ENCODE data around the gene KIAA1210.

KIAA1210 gene

GRCh38 chrX:119132961-119133360, 5.3 kb upstream of the KIAA1210 start:
- no peaks in the 10 kb centered on the region for H3K9me3 ChIP-seq (ENCODE audit: control insufficient read depth, low read length)
- H3K4ac ChIP-seq (ENCODE audit: low read depth in 1 of 2, low read length in 2 of 2): no peak overlapping the region
- DNase-seq: no peak
- no peaks in the 10 kb centered on the region for H3K36me3 ChIP-seq (ENCODE audit: control insufficient read depth in 1 of 2, insufficient read depth in 2 of 2, low read depth in 1 of 2, low read length in 2 of 2)
- H4K8ac ChIP-seq (ENCODE audit: low read length): no peak overlapping the region
- no peak overlapping the region for H2BK5ac ChIP-seq (ENCODE audit: low read depth, low read length, poor library complexity, severe bottlenecking)
- H3K27ac ChIP-seq (ENCODE audit: low read length, poor library complexity, severe bottlenecking): no peak overlapping the region
- 61% methylated on average over 2 of the region's 5 CpGs for WGBS
- no peak overlapping the region for H2BK12ac ChIP-seq (ENCODE audit: low read length in 2 of 2)
- H3K4me1 ChIP-seq (ENCODE audit: control insufficient read depth, insufficient read depth, low read depth, low read length): no peaks in the 10 kb centered on the region
- H2BK120ac ChIP-seq (ENCODE audit: low read depth, low read length): no peak overlapping the region
- H2AK5ac ChIP-seq (ENCODE audit: low read length, severe bottlenecking): no peak overlapping the region
- H3K18ac ChIP-seq (ENCODE audit: low read depth in 1 of 2, low read length in 2 of 2): no peak overlapping the region
- H2BK15ac ChIP-seq (ENCODE audit: low read depth, poor library complexity, severe bottlenecking): no peak overlapping the region
- H3K79me1 ChIP-seq (replicated peaks; ENCODE audit: low read length, poor library complexity, severe bottlenecking): no peaks in the 10 kb centered on the region
- peaks cover 0 to 39% of the 10 kb centered on the region in 2 experiments for H3K27me3 ChIP-seq (ENCODE audit: control insufficient read depth in 1 of 2, insufficient read depth in 1 of 2, low read length in 2 of 2)
- H4K91ac ChIP-seq (ENCODE audit: low read length): no peak overlapping the region
- H2AFZ ChIP-seq (ENCODE audit: low read depth, low read length): no peak overlapping the region
- H3K4me2 ChIP-seq (ENCODE audit: low read length, poor library complexity, severe bottlenecking): no peak overlapping the region
- H3K14ac ChIP-seq (ENCODE audit: low read length in 2 of 2): no peak overlapping the region
- H3K9ac ChIP-seq (ENCODE audit: low read length): no peak overlapping the region
- H3K4me3 ChIP-seq (ENCODE audit: insufficient read depth in 1 of 2, low read depth in 1 of 2, low read length in 2 of 2): no peak overlapping the region
- H3K23ac ChIP-seq (ENCODE audit: low read length in 2 of 2): no peak overlapping the region

- Histone ChIP-seq H2AK5ac (ENCODE audit: low read length, severe bottlenecking) (no peak overlapping the region), H4K8ac (ENCODE audit: low read length) (no peak overlapping the region), H2BK5ac (ENCODE audit: low read depth, low read length, poor library complexity, severe bottlenecking) (no peak overlapping the region), H3K4me3 (ENCODE audit: insufficient read depth in 1 of 2, low read depth in 1 of 2, low read length in 2 of 2) (no peak overlapping the region), H2AFZ (ENCODE audit: low read depth, low read length) (no peak overlapping the region), H4K91ac (ENCODE audit: low read length) (no peak overlapping the region), H3K4me1 (ENCODE audit: control insufficient read depth, insufficient read depth, low read depth, low read length) (no peaks in the 10 kb centered on the region), H2BK120ac (ENCODE audit: low read depth, low read length) (no peak overlapping the region), H3K14ac (ENCODE audit: low read length in 2 of 2) (no peak overlapping the region), H3K23ac (ENCODE audit: low read length in 2 of 2) (no peak overlapping the region), H3K18ac (ENCODE audit: low read depth in 1 of 2, low read length in 2 of 2) (no peak overlapping the region), H3K4ac (ENCODE audit: low read depth in 1 of 2, low read length in 2 of 2) (no peak overlapping the region), H3K36me3 (ENCODE audit: control insufficient read depth in 1 of 2, insufficient read depth in 2 of 2, low read depth in 1 of 2, low read length in 2 of 2) (no peaks in the 10 kb centered on the region), H3K27me3 (ENCODE audit: control insufficient read depth in 1 of 2, insufficient read depth in 1 of 2, low read length in 2 of 2) (peaks cover 0 to 35% of the 10 kb centered on the region in 2 experiments), H2BK15ac (ENCODE audit: low read depth, poor library complexity, severe bottlenecking) (no peak overlapping the region), H3K79me1 (replicated peaks; ENCODE audit: low read length, poor library complexity, severe bottlenecking) (no peaks in the 10 kb centered on the region), H3K4me2 (ENCODE audit: low read length, poor library complexity, severe bottlenecking) (no peak overlapping the region), H3K27ac (ENCODE audit: low read length, poor library complexity, severe bottlenecking) (no peak overlapping the region), H2BK12ac (ENCODE audit: low read length in 2 of 2) (no peak overlapping the region), H3K9me3 (ENCODE audit: control insufficient read depth, low read length) (no peaks in the 10 kb centered on the region), H3K9ac (ENCODE audit: low read length) (no peak overlapping the region)
- 43% methylated on average over 2 of the region's 2 CpGs for WGBS
- DNase-seq: no peak
Observed at GRCh38 chrX:119132316-119132715, 4.7 kb upstream of the KIAA1210 start.

GRCh38 chrX:119130911-119131310, 3.3 kb upstream of the KIAA1210 start:
- Histone ChIP-seq H3K79me1 (replicated peaks; ENCODE audit: low read length, poor library complexity, severe bottlenecking) (no peaks in the 10 kb centered on the region), H3K36me3 (ENCODE audit: control insufficient read depth in 1 of 2, insufficient read depth in 2 of 2, low read depth in 1 of 2, low read length in 2 of 2) (no peaks in the 10 kb centered on the region), H2BK120ac (ENCODE audit: low read depth, low read length) (no peak overlapping the region), H3K9ac (ENCODE audit: low read length) (no peak overlapping the region), H2BK15ac (ENCODE audit: low read depth, poor library complexity, severe bottlenecking) (no peak overlapping the region), H3K14ac (ENCODE audit: low read length in 2 of 2) (no peak overlapping the region), H4K8ac (ENCODE audit: low read length) (no peak overlapping the region), H3K27me3 (ENCODE audit: control insufficient read depth in 1 of 2, insufficient read depth in 1 of 2, low read length in 2 of 2) (peaks cover 0 to 27% of the 10 kb centered on the region in 2 experiments), H2BK5ac (ENCODE audit: low read depth, low read length, poor library complexity, severe bottlenecking) (no peak overlapping the region), H3K27ac (ENCODE audit: low read length, poor library complexity, severe bottlenecking) (no peak overlapping the region), H3K4me3 (ENCODE audit: insufficient read depth in 1 of 2, low read depth in 1 of 2, low read length in 2 of 2) (no peak overlapping the region), H3K9me3 (ENCODE audit: control insufficient read depth, low read length) (no peaks in the 10 kb centered on the region), H4K91ac (ENCODE audit: low read length) (no peak overlapping the region), H3K4me1 (ENCODE audit: control insufficient read depth, insufficient read depth, low read depth, low read length) (no peaks in the 10 kb centered on the region), H3K23ac (ENCODE audit: low read length in 2 of 2) (no peak overlapping the region), H3K4ac (ENCODE audit: low read depth in 1 of 2, low read length in 2 of 2) (no peak overlapping the region), H2AK5ac (ENCODE audit: low read length, severe bottlenecking) (no peak overlapping the region), H2AFZ (ENCODE audit: low read depth, low read length) (no peak overlapping the region), H2BK12ac (ENCODE audit: low read length in 2 of 2) (no peak overlapping the region), H3K4me2 (ENCODE audit: low read length, poor library complexity, severe bottlenecking) (no peak overlapping the region), H3K18ac (ENCODE audit: low read depth in 1 of 2, low read length in 2 of 2) (no peak overlapping the region)
- no peak for DNase-seq
- WGBS: no CpG with 5 or more reads among the region's 2 CpGs

- H3K9ac ChIP-seq (ENCODE audit: low read length): no peak overlapping the region
- H2BK120ac ChIP-seq (ENCODE audit: low read depth, low read length): no peak overlapping the region
- H2AFZ ChIP-seq (ENCODE audit: low read depth, low read length): no peak overlapping the region
- no peak overlapping the region for H2BK12ac ChIP-seq (ENCODE audit: low read length in 2 of 2)
- H3K18ac ChIP-seq (ENCODE audit: low read depth in 1 of 2, low read length in 2 of 2): no peak overlapping the region
- no peak overlapping the region for H3K23ac ChIP-seq (ENCODE audit: low read length in 2 of 2)
- no peak overlapping the region for H4K91ac ChIP-seq (ENCODE audit: low read length)
- WGBS: no CpG with 5 or more reads among the region's 1 CpG
- H2BK5ac ChIP-seq (ENCODE audit: low read depth, low read length, poor library complexity, severe bottlenecking): no peak overlapping the region
- H3K4me2 ChIP-seq (ENCODE audit: low read length, poor library complexity, severe bottlenecking): no peak overlapping the region
- H3K4me3 ChIP-seq (ENCODE audit: insufficient read depth in 1 of 2, low read depth in 1 of 2, low read length in 2 of 2): no peak overlapping the region
- H3K79me1 ChIP-seq (replicated peaks; ENCODE audit: low read length, poor library complexity, severe bottlenecking): no peaks in the 10 kb centered on the region
- peaks cover 0 to 40% of the 10 kb centered on the region in 2 experiments for H3K27me3 ChIP-seq (ENCODE audit: control insufficient read depth in 1 of 2, insufficient read depth in 1 of 2, low read length in 2 of 2)
- no peaks in the 10 kb centered on the region for H3K36me3 ChIP-seq (ENCODE audit: control insufficient read depth in 1 of 2, insufficient read depth in 2 of 2, low read depth in 1 of 2, low read length in 2 of 2)
- no peak overlapping the region for H2AK5ac ChIP-seq (ENCODE audit: low read length, severe bottlenecking)
- no peaks in the 10 kb centered on the region for H3K9me3 ChIP-seq (ENCODE audit: control insufficient read depth, low read length)
- H3K14ac ChIP-seq (ENCODE audit: low read length in 2 of 2): no peak overlapping the region
- no peak overlapping the region for H3K4ac ChIP-seq (ENCODE audit: low read depth in 1 of 2, low read length in 2 of 2)
- no peak overlapping the region for H2BK15ac ChIP-seq (ENCODE audit: low read depth, poor library complexity, severe bottlenecking)
- peak; percentile 67 for DNase-seq
- H4K8ac ChIP-seq (ENCODE audit: low read length): no peak overlapping the region
- no peaks in the 10 kb centered on the region for H3K4me1 ChIP-seq (ENCODE audit: control insufficient read depth, insufficient read depth, low read depth, low read length)
- no peak overlapping the region for H3K27ac ChIP-seq (ENCODE audit: low read length, poor library complexity, severe bottlenecking)
Observed at GRCh38 chrX:119121341-119121740, 6.3 kb downstream of the KIAA1210 start.
